GM23338 (cell line): ENCODE measurements around the gene PPFIBP2. TPM values are rescaled to one million over a fixed set of nuclear protein-coding genes. Genes with fewer than 3 reads are reported as not detected.

Source experiments
- ATAC-seq: fragments of 200-7000 bp; cut with Tn5 transposase; 3 replicates; pipeline ENCODE4 v1.9.1; 2020
- DNase-seq: peaks from one replicate; pipeline ENCODE4 v3.0.0-alpha.2; 2015; ENCODE audit warnings: low spot score
- H2AFZ ChIP-seq: fragments of 200-600 bp; sonication (generic); 2 replicates; pipeline ENCODE4 v1.8.0; 2016; ENCODE audit warnings: antibody characterized with exemption, mild to moderate bottlenecking, moderate library complexity
- H3F3A ChIP-seq: fragments of 200-600 bp; sonication (generic); replicated peaks from 2 replicates; pipeline ENCODE4 v1.8.0; 2017; ENCODE audit warnings: antibody characterized with exemption, mixed run types, low read depth
- H3K27ac ChIP-seq: fragments of 200-600 bp; sonication (generic); 2 replicates; pipeline ENCODE4 v1.6.1; 2016; ENCODE audit warnings: low read depth
- H3K27me3 ChIP-seq: fragments of 200-600 bp; sonication (generic); 2 replicates; pipeline ENCODE4 v1.8.0; 2016; ENCODE audit warnings: mild to moderate bottlenecking, mixed run types, moderate library complexity; ENCODE audit not compliant: insufficient read depth
- H3K36me3 ChIP-seq: fragments of 200-600 bp; sonication (generic); 2 replicates; pipeline ENCODE4 v1.8.0; 2016; ENCODE audit warnings: mild to moderate bottlenecking; ENCODE audit not compliant: insufficient read depth
- H3K4me1 ChIP-seq: fragments of 200-600 bp; sonication (generic); 2 replicates; pipeline ENCODE4 v1.8.0; 2016; ENCODE audit warnings: mild to moderate bottlenecking, moderate library complexity; ENCODE audit not compliant: insufficient read depth
- H3K4me2 ChIP-seq: fragments of 200-600 bp; sonication (generic); 2 replicates; pipeline ENCODE4 v1.7.1; 2017; ENCODE audit warnings: mixed run types
- H3K4me3 ChIP-seq: fragments of 200-600 bp; sonication (generic); 2 replicates; pipeline ENCODE4 v1.6.1; 2016; ENCODE audit warnings: mixed run types
- H3K79me2 ChIP-seq: fragments of 200-600 bp; sonication (generic); replicated peaks from 2 replicates; pipeline ENCODE4 v1.8.0; 2017; ENCODE audit warnings: mild to moderate bottlenecking; ENCODE audit not compliant: insufficient read depth
- H3K9me2 ChIP-seq: fragments of 200-600 bp; sonication (generic); 2 replicates; pipeline ENCODE4 v1.8.0; 2017; ENCODE audit not compliant: insufficient read depth
- H4K20me1 ChIP-seq: fragments of 200-600 bp; sonication (generic); replicated peaks from 2 replicates; pipeline ENCODE4 v1.8.0; 2017; ENCODE audit warnings: mild to moderate bottlenecking; ENCODE audit not compliant: insufficient read depth
- H3K27ac Mint-ChIP-seq: 2 replicates; pipeline ENCODE4 v1.8.0; 2020; ENCODE audit warnings: inconsistent platforms, mild to moderate bottlenecking, moderate library complexity, mixed read lengths
- H3K27me3 Mint-ChIP-seq: 3 replicates; pipeline ENCODE4 v1.8.0; 2022; ENCODE audit warnings: low read depth, mild to moderate bottlenecking, moderate library complexity, mixed read lengths, inconsistent platforms; ENCODE audit not compliant: insufficient read depth, poor library complexity
- H3K36me3 Mint-ChIP-seq: 3 replicates; pipeline ENCODE4 v1.8.0; 2021; ENCODE audit warnings: low read depth, mild to moderate bottlenecking, inconsistent platforms, moderate library complexity, mixed read lengths
- H3K4me1 Mint-ChIP-seq: 3 replicates; pipeline ENCODE4 v1.8.0; 2020; ENCODE audit warnings: mild to moderate bottlenecking, inconsistent platforms, mixed read lengths
- H3K4me3 Mint-ChIP-seq: 3 replicates; pipeline ENCODE4 v1.8.0; 2021; ENCODE audit warnings: moderate library complexity, mild to moderate bottlenecking, inconsistent platforms, mixed read lengths
- H3K9me3 Mint-ChIP-seq: 3 replicates; pipeline ENCODE4 v1.8.0; 2020; ENCODE audit warnings: moderate library complexity, mild to moderate bottlenecking, inconsistent platforms, mixed read lengths
- CREB1 ChIP-seq: fragments of 250-450 bp; sonication (Bioruptor Pico); IDR thresholded peaks from 2 replicates; pipeline ENCODE4 v1.5.0; 2020; ENCODE audit warnings: low read depth, mild to moderate bottlenecking, moderate library complexity
- EZH2 ChIP-seq: fragments of 200-600 bp; sonication (generic); IDR thresholded peaks from one replicate; pipeline ENCODE4 v1.8.0; 2017; ENCODE audit warnings: antibody characterized with exemption, mild to moderate bottlenecking, low read depth; ENCODE audit not compliant: unreplicated experiment
- EZH2phosphoT487 ChIP-seq: fragments of 200-600 bp; sonication (generic); IDR thresholded peaks from one replicate; pipeline ENCODE4 v1.8.1; 2018; ENCODE audit warnings: antibody characterized with exemption; ENCODE audit not compliant: unreplicated experiment
- JUNB ChIP-seq: IDR thresholded peaks from one replicate; pipeline ENCODE4 v1.6.1; 2016; ENCODE audit warnings: antibody characterized with exemption; ENCODE audit not compliant: unreplicated experiment
- NANOG ChIP-seq: IDR thresholded peaks from 2 replicates; pipeline ENCODE4 v1.6.1; 2016; ENCODE audit warnings: antibody characterized with exemption, borderline replicate concordance
- POLR2AphosphoS5 ChIP-seq: IDR thresholded peaks from 2 replicates; pipeline ENCODE4 v1.6.1; 2016; ENCODE audit warnings: antibody characterized with exemption, low read depth
- STAT1 ChIP-seq: IDR thresholded peaks from one replicate; pipeline ENCODE4 v1.6.1; 2016; ENCODE audit warnings: antibody characterized with exemption; ENCODE audit not compliant: unreplicated experiment
- ZNF114 ChIP-seq: fragments of 250-450 bp; sonication (Bioruptor Pico); IDR thresholded peaks from 2 replicates; pipeline ENCODE4 v1.5.0; 2020; ENCODE audit warnings: mild to moderate bottlenecking, moderate library complexity
- ZNF331 ChIP-seq: fragments of 250-450 bp; sonication (Bioruptor Pico); IDR thresholded peaks from 2 replicates; pipeline ENCODE4 v1.5.0; 2020; ENCODE audit warnings: low read depth, mild to moderate bottlenecking, moderate library complexity
- polyA plus RNA-seq: library from polyadenylated mRNA; unstranded; fragments of >200 nt; fragmentation: Nextera tagmentation; extraction: Ambion mirVana; gene quantifications from 2 replicates; pipeline ENCODE4 v1.2.1, GENCODE V29; 2016
- total RNA-seq: library from RNA; depleted of rRNA; stranded (reverse); fragments of >200 nt; shearing (Covaris generic); gene quantifications from 2 replicates; pipeline ENCODE4 v1.2.3, GENCODE V29; 2014
- TF ChIP-seq, protein P1 (sequence below), 2 experiments: fragments of 200-600 bp in 1 of 2; sonication (generic) in 1 of 2; conservative IDR thresholded peaks; 2 replicates each; pipeline versions ENCODE4 v1.5.1 to v1.6.1; 2016 to 2017; ENCODE audit warnings: antibody characterized with exemption in 2 of 2, low read depth in 2 of 2, mild to moderate bottlenecking in 2 of 2, moderate library complexity in 1 of 2
- TF ChIP-seq, protein P2 (sequence below): IDR thresholded peaks from one replicate; pipeline ENCODE4 v1.6.1; 2018; ENCODE audit warnings: antibody characterized with exemption; ENCODE audit not compliant: unreplicated experiment
- TF ChIP-seq, protein P3 (sequence below): fragments of 250-450 bp; sonication (Bioruptor Pico); IDR thresholded peaks from 2 replicates; pipeline ENCODE4 v1.5.0; 2020; ENCODE audit warnings: mild to moderate bottlenecking, moderate library complexity
- TF ChIP-seq, protein P4 (sequence below): IDR thresholded peaks from 2 replicates; pipeline ENCODE4 v1.6.1; 2016; ENCODE audit warnings: antibody characterized with exemption

The PPFIBP2 gene
- total and polyA plus RNA-seq, 2 experiments from 2014 or later = 7.1 to 14.8 TPM

DNA sequence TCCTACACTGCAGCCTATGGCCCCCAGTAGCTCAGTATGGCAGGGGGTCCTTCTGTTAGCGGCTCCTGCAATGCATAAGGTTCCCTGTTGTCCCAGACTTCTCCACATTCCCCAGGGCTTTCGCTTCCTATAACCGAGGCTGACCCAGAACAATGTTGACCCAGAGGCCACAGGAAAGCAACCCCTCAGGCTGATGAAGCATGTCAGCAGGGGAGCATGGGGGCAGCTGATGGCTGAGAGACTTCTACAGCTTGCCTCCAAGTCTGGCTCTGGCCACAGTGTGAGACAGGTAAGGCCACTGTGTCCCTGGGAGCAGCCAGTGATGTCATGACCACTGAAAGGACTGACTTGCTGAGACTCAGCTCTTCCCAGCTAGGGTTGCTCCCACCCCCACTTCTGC lies 12.5 kb upstream of the PPFIBP2 start (continued):
- TF ChIP-seq EZH2 = no peak

DNA sequence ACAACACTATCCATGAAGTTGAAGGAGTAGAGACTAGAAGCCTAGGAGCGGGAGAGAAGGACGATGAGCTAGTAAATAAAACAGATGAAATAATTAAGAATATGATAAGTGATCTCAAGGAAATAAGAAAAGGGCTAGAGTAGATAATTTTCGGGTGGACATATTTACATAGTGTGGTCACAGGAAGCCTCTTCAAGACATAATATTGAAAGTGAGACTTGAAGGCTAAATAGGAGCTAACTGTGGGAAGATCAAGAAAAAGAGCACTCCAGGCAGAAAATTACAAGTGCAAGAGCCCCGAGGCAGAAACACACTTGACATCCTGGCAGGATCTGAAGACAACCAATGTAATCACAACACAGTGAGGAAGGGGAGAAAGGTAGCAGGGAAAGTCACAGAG lies 11.9 kb upstream of the PPFIBP2 start:
- Histone ChIP-seq H3K4me3 (no peak overlapping the region), H3K27me3 (no peaks in the 10 kb centered on the region), H4K20me1 (no peaks in the 10 kb centered on the region), H3K4me1 (peaks cover 11% of the 10 kb centered on the region), H3K9me2 (no peaks in the 10 kb centered on the region; the same call in 1 of the 2 replicates), H3K36me3 (no peaks in the 10 kb centered on the region), H3K27ac (no peak overlapping the region), H3K4me2 (no peak overlapping the region), H2AFZ (no peak overlapping the region), H3F3A (no peaks in the 10 kb centered on the region), H3K79me2 (no peaks in the 10 kb centered on the region)
- H3K27ac Mint-ChIP-seq = no peak overlapping the region
- no peak for DNase-seq
- H3K27me3 Mint-ChIP-seq = no peaks in the 10 kb centered on the region
- peaks cover 18% of the 10 kb centered on the region for H3K4me1 Mint-ChIP-seq
- TF ChIP-seq, protein P1, sequence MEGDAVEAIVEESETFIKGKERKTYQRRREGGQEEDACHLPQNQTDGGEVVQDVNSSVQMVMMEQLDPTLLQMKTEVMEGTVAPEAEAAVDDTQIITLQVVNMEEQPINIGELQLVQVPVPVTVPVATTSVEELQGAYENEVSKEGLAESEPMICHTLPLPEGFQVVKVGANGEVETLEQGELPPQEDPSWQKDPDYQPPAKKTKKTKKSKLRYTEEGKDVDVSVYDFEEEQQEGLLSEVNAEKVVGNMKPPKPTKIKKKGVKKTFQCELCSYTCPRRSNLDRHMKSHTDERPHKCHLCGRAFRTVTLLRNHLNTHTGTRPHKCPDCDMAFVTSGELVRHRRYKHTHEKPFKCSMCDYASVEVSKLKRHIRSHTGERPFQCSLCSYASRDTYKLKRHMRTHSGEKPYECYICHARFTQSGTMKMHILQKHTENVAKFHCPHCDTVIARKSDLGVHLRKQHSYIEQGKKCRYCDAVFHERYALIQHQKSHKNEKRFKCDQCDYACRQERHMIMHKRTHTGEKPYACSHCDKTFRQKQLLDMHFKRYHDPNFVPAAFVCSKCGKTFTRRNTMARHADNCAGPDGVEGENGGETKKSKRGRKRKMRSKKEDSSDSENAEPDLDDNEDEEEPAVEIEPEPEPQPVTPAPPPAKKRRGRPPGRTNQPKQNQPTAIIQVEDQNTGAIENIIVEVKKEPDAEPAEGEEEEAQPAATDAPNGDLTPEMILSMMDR (conservative IDR thresholded peaks at IDR 0.05; ENCODE audit: low read depth in 2 of 2) = no peak
- TF ChIP-seq ZNF114 (CRISPR knock-in tag) (no peak), POLR2AphosphoS5 (no peak), ZNF331 (CRISPR knock-in tag) (no peak), EZH2phosphoT487 (no peak), STAT1 (no peak), CREB1 (CRISPR knock-in tag) (no peak), JUNB (no peak), EZH2 (no peak), NANOG (no peak)
- TF ChIP-seq, protein P2, sequence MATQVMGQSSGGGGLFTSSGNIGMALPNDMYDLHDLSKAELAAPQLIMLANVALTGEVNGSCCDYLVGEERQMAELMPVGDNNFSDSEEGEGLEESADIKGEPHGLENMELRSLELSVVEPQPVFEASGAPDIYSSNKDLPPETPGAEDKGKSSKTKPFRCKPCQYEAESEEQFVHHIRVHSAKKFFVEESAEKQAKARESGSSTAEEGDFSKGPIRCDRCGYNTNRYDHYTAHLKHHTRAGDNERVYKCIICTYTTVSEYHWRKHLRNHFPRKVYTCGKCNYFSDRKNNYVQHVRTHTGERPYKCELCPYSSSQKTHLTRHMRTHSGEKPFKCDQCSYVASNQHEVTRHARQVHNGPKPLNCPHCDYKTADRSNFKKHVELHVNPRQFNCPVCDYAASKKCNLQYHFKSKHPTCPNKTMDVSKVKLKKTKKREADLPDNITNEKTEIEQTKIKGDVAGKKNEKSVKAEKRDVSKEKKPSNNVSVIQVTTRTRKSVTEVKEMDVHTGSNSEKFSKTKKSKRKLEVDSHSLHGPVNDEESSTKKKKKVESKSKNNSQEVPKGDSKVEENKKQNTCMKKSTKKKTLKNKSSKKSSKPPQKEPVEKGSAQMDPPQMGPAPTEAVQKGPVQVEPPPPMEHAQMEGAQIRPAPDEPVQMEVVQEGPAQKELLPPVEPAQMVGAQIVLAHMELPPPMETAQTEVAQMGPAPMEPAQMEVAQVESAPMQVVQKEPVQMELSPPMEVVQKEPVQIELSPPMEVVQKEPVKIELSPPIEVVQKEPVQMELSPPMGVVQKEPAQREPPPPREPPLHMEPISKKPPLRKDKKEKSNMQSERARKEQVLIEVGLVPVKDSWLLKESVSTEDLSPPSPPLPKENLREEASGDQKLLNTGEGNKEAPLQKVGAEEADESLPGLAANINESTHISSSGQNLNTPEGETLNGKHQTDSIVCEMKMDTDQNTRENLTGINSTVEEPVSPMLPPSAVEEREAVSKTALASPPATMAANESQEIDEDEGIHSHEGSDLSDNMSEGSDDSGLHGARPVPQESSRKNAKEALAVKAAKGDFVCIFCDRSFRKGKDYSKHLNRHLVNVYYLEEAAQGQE = no peak
- TF ChIP-seq, protein P3, sequence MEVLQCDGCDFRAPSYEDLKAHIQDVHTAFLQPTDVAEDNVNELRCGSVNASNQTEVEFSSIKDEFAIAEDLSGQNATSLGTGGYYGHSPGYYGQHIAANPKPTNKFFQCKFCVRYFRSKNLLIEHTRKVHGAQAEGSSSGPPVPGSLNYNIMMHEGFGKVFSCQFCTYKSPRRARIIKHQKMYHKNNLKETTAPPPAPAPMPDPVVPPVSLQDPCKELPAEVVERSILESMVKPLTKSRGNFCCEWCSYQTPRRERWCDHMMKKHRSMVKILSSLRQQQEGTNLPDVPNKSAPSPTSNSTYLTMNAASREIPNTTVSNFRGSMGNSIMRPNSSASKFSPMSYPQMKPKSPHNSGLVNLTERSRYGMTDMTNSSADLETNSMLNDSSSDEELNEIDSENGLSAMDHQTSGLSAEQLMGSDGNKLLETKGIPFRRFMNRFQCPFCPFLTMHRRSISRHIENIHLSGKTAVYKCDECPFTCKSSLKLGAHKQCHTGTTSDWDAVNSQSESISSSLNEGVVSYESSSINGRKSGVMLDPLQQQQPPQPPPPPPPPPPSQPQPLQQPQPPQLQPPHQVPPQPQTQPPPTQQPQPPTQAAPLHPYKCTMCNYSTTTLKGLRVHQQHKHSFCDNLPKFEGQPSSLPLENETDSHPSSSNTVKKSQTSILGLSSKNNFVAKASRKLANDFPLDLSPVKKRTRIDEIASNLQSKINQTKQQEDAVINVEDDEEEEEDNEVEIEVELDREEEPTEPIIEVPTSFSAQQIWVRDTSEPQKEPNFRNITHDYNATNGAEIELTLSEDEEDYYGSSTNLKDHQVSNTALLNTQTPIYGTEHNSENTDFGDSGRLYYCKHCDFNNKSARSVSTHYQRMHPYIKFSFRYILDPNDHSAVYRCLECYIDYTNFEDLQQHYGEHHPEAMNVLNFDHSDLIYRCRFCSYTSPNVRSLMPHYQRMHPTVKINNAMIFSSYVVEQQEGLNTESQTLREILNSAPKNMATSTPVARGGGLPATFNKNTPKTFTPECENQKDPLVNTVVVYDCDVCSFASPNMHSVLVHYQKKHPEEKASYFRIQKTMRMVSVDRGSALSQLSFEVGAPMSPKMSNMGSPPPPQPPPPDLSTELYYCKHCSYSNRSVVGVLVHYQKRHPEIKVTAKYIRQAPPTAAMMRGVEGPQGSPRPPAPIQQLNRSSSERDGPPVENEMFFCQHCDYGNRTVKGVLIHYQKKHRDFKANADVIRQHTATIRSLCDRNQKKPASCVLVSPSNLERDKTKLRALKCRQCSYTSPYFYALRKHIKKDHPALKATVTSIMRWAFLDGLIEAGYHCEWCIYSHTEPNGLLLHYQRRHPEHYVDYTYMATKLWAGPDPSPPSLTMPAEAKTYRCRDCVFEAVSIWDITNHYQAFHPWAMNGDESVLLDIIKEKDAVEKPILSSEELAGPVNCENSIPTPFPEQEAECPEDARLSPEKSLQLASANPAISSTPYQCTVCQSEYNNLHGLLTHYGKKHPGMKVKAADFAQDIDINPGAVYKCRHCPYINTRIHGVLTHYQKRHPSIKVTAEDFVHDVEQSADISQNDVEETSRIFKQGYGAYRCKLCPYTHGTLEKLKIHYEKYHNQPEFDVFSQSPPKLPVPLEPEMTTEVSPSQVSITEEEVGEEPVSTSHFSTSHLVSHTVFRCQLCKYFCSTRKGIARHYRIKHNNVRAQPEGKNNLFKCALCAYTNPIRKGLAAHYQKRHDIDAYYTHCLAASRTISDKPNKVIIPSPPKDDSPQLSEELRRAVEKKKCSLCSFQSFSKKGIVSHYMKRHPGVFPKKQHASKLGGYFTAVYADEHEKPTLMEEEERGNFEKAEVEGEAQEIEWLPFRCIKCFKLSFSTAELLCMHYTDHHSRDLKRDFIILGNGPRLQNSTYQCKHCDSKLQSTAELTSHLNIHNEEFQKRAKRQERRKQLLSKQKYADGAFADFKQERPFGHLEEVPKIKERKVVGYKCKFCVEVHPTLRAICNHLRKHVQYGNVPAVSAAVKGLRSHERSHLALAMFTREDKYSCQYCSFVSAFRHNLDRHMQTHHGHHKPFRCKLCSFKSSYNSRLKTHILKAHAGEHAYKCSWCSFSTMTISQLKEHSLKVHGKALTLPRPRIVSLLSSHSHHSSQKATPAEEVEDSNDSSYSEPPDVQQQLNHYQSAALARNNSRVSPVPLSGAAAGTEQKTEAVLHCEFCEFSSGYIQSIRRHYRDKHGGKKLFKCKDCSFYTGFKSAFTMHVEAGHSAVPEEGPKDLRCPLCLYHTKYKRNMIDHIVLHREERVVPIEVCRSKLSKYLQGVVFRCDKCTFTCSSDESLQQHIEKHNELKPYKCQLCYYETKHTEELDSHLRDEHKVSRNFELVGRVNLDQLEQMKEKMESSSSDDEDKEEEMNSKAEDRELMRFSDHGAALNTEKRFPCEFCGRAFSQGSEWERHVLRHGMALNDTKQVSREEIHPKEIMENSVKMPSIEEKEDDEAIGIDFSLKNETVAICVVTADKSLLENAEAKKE (CRISPR knock-in tag) = no peak
- TF ChIP-seq, protein P4, sequence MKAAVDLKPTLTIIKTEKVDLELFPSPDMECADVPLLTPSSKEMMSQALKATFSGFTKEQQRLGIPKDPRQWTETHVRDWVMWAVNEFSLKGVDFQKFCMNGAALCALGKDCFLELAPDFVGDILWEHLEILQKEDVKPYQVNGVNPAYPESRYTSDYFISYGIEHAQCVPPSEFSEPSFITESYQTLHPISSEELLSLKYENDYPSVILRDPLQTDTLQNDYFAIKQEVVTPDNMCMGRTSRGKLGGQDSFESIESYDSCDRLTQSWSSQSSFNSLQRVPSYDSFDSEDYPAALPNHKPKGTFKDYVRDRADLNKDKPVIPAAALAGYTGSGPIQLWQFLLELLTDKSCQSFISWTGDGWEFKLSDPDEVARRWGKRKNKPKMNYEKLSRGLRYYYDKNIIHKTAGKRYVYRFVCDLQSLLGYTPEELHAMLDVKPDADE = no peak
- H3K36me3 Mint-ChIP-seq = no peaks in the 10 kb centered on the region
- no peaks in the 10 kb centered on the region for H3K9me3 Mint-ChIP-seq
- ATAC-seq = no peak
- no peak overlapping the region for H3K4me3 Mint-ChIP-seq
